OCI-LY1 (cell line): ENCODE data around the gene RBMS1.

ENCODE experiments used
- CTCF ChIP-seq: fragments of 200-600 bp; sonication (generic), shearing (Covaris generic); IDR thresholded peaks from 2 replicates; pipeline ENCODE4 v1.5.1; 2017; ENCODE audit warnings: mild to moderate bottlenecking, antibody characterized with exemption, low read length, moderate library complexity, mixed read lengths
- EZH2 ChIP-seq: fragments of 200-600 bp; sonication (generic), shearing (Covaris generic); IDR thresholded peaks from 2 replicates; pipeline ENCODE4 v1.8.0; 2017; ENCODE audit warnings: borderline replicate concordance, mixed run types, mild to moderate bottlenecking, antibody characterized with exemption, low read length, moderate library complexity, mixed read lengths

- TF ChIP-seq CTCF (no peak), EZH2 (no peak)
Measured at GRCh38 chr2:160510617-160511016, 17.0 kb upstream of the RBMS1 start.
